Lower leg skin (tissue), 4 donors: ENCODE data around the gene STPG2. TPM values are rescaled to one million over a fixed set of nuclear protein-coding genes. Genes with fewer than 3 reads are reported as not detected.

Source experiments
- DNase-seq, 2 donors: peaks; one replicate each; pipeline ENCODE4 v3.0.0-alpha.2; 2019; ENCODE audit warnings: low spot score in 2 of 2
- H3K4me3 ChIP-seq: fragments of 200-600 bp; sonication (generic); 2 replicates; pipeline ENCODE4 v1.5.1; 2017; ENCODE audit warnings: mild to moderate bottlenecking, low read depth; ENCODE audit not compliant: poor library complexity, severe bottlenecking
- POLR2A ChIP-seq, 2 donors: fragments of 450-650 bp; IDR thresholded peaks; one replicate each; pipeline ENCODE4 v1.6.1; 2016 to 2017; ENCODE audit warnings: antibody characterized with exemption in 2 of 2, mild to moderate bottlenecking in 1 of 2, moderate library complexity in 1 of 2
- WGBS, 2 donors: methylation state at CpG; one replicate each; pipeline ENCODE4 v1.1.5; 2018; 5-methylcytosine and 5-hydroxymethylcytosine counted together
- intact Hi-C: fragments of 100-400 bp; cut with DNase I; formaldehyde crosslinking; loops from one replicate; pipeline ENCODE4 v1.15.0; 2023; ENCODE audit warnings: low total_unique reads
- total RNA-seq, 4 donors: library from RNA; depleted of rRNA; stranded (reverse); fragments of >200 nt; gene quantifications; one replicate each; pipeline ENCODE4 v1.1.0, GENCODE V29; 2016
- TF ChIP-seq, protein P1 (sequence below), 3 donors: fragments of 450-650 bp; IDR thresholded peaks; one replicate each; pipeline ENCODE4 v1.5.1; 2016; ENCODE audit warnings: antibody characterized with exemption in 3 of 3, mild to moderate bottlenecking in 3 of 3, moderate library complexity in 2 of 3

The STPG2 gene
- total RNA-seq, 4 donors from 2014 or later = 0.21 to 0.84 (median 0.38) TPM

DNA sequence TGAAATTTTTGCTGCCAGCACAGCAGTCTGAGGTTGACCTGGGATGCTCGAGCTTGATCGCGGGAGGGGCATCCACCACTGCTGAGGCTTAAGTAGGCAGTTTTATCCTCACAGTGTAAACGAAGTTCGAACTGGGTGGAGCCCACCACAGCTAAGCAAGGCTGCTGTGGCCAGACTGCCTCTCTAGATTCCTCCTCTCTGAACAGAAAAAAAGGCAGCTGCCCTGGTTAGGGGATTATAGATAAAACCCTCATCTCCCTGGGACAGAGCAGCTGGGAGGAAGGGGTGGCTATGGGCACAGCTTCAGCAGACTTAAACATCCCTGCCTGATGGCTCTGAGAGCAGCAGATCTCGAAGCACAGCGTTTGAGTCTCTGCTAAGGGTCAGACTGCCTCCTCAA lies 314.6 kb downstream of the STPG2 start:
- H3K4me3 ChIP-seq = no peak overlapping the region
- TF ChIP-seq, protein P1, sequence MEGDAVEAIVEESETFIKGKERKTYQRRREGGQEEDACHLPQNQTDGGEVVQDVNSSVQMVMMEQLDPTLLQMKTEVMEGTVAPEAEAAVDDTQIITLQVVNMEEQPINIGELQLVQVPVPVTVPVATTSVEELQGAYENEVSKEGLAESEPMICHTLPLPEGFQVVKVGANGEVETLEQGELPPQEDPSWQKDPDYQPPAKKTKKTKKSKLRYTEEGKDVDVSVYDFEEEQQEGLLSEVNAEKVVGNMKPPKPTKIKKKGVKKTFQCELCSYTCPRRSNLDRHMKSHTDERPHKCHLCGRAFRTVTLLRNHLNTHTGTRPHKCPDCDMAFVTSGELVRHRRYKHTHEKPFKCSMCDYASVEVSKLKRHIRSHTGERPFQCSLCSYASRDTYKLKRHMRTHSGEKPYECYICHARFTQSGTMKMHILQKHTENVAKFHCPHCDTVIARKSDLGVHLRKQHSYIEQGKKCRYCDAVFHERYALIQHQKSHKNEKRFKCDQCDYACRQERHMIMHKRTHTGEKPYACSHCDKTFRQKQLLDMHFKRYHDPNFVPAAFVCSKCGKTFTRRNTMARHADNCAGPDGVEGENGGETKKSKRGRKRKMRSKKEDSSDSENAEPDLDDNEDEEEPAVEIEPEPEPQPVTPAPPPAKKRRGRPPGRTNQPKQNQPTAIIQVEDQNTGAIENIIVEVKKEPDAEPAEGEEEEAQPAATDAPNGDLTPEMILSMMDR (IDR thresholded peaks at IDR 0.05) = no peak
- no peak for TF ChIP-seq POLR2A (IDR thresholded peaks at IDR 0.05)
- no peak for DNase-seq
- 90 to 94% methylated on average over 7 of the region's 7 CpGs for WGBS, 2 donors
- intact Hi-C loops = no loop called here

DNA sequence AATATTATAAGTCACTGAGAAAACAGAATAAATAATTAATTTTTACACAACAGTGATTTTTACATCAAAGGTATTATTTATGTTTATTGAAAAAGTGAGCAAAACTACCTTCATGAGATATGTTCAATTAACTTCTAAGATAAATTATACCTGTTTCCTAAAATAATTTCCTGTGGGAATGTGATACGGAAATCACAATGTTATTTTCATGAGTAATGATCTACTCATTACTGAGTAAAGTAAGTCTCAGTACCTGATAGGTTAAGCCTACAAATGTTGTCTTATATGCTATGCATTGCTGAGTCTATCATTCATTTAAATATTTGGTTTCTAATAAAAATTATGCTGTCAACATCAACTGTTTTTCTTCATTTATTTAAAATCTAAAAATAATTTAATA lies 324.0 kb downstream of the STPG2 start:
- intact Hi-C loops = no loop called here
- TF ChIP-seq, protein P1 (IDR thresholded peaks at IDR 0.05) = no peak
- 67 to 75% methylated on average over 1 of the region's 1 CpG for WGBS, 2 donors
- H3K4me3 ChIP-seq = no peak overlapping the region
- DNase-seq = no peak

DNA sequence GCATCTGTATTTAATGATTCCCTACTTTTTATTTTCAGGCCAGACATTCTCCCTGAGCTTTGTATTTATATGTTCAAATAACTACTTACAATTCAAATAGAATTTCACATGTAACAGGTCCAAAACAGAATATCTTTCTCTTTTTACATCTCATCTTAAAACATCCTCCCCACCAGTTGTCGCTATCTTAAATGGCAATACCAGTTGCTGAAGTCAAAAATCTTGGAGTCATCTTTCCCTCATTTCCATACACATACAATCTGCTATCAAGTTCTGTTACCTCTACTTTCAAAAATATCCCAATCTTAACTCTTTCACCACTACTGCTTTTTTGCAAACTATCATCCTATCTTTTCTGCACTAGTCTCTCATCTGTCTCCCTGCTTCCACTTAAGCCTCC lies 330.5 kb downstream of the STPG2 start:
- H3K4me3 ChIP-seq = no peak overlapping the region
- WGBS, 2 donors = 94 to 95% methylated on average over 1 of the region's 1 CpG
- intact Hi-C loops = no loop called here
- no peak for TF ChIP-seq POLR2A (IDR thresholded peaks at IDR 0.05)
- TF ChIP-seq, protein P1 (IDR thresholded peaks at IDR 0.05) = no peak
- no peak for DNase-seq

DNA sequence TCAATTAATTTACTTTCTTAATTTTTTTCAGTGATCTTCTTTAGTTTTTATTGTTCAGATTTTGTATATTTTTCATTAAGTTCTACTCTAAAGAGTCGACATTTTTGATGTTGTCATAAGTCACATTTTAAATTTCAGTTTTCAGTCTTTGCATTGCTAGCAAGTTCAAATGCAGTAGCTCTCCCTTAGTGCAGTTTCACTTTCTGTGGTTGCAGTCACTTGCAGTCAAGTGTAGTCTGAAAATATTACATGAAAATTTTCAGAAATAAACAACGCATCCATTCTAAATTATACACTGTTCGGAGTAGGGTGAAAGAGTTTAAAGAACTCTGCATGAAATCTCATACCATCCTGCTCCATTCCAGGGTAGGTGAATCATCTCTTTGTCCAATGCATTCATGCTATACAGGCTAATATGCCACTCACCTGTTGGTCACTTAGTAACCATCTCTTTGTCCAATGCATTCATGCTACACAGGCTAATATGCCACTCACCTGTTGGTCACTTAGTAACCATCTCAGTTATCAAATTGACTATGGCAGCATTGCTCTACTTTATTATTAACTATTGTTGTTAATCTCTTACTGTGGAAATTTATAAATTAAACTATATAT lies 356.9 kb downstream of the STPG2 start:
- intact Hi-C loops = no loop called here
- TF ChIP-seq, protein P1 (IDR thresholded peaks at IDR 0.05) = no peak
- no peak for TF ChIP-seq POLR2A (IDR thresholded peaks at IDR 0.05)
- H3K4me3 ChIP-seq = no peak overlapping the region
- whole genome bisulfite sequencing, 2 donors = 91% methylated on average over 3 of the region's 3 CpGs
- DNase-seq = no peak

DNA sequence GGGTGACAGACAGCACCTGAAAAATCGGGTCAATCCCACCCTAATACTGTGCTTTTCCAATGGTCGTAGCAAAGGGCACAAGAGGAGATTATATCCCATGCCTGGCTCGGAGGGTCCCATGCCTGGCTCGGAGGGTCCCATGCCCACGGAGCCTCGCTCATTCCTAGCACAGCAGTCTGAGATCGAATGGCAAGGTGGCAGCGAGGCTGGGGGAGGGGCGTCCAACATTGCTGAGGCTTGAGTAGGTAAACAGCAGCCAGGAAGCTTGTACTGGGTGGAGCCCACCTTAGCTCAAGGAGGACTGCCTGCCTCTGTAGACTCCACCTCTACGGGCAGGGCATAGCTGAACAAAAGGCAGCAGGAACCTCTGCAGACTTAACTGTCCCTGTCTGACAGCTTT lies 365.1 kb downstream of the STPG2 start:
- H3K4me3 ChIP-seq = no peak overlapping the region
- TF ChIP-seq, protein P1 (IDR thresholded peaks at IDR 0.05) = no peak
- TF ChIP-seq POLR2A (IDR thresholded peaks at IDR 0.05) = no peak
- DNase-seq = no peak
- 87 to 90% methylated on average over 9 to 10 of the region's 10 CpGs for WGBS, 2 donors
- intact Hi-C loops = no loop called here

DNA sequence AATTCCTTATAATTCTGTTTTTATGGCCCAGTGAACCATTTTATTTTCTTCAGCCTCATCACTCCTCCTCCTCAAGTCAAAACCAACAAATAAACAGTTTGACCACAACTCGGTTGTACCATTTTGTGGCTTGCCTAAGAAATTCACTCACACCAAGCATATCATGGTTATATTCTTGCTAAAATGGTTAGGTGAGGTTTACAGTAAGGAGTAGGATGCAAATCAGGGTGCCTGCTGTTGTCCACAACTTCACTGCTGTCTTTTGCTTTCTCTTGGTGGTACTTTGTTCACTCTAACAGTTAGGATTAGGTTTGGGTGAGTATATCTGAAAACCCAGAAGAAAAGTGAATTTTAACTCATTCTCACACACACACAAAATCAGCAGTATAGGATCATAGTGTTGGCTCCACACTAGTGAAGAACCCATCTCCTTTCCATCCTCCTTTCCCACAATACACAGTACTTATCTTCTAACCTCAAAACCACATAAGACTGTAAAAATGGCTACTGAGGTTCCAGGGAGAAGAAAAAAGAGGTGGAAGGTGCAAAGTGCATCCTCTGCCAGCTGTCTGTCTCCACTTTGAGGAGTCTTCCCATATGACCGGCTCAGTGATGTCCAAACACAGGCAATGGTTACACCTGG lies 368.8 kb downstream of the STPG2 start:
- intact Hi-C loops = no loop called here
- DNase-seq = no peak
- H3K4me3 ChIP-seq = no peak overlapping the region
- 86 to 90% methylated on average over 2 of the region's 2 CpGs for WGBS, 2 donors
- TF ChIP-seq, protein P1 (IDR thresholded peaks at IDR 0.05) = no peak
- no peak for TF ChIP-seq POLR2A (IDR thresholded peaks at IDR 0.05)
